ENCODE measurements around the gene TMEM259.
A peak's percentile ranks its signal among the peaks of the same experiment; 100 is the strongest.

The TMEM259 gene

DNA sequence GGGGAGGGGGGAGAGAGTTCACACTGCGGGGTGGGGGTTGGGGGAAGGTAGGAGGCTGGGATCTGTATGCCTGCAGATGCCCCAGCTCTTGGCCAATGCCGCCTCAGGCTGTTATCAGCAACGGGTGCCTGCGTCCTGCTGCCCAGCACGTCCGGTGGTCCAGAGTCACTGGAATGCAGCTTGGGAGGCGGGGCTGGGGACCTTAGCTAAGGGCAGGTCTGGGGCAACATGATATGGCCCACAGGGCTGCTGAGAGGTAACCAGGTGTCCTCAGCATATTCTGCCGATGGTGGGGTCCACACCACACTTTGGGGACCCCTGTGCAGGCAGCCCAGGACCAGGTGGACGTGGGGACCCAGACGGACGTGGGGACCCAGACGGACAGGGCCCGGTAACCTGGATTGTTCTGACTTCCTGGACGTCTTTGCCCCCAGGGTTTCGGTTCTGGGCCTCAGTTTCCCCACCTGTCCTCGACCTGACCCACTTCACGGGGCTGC is 45.4 kb upstream of the TMEM259 start:
- TF ChIP-seq, protein P1, sequence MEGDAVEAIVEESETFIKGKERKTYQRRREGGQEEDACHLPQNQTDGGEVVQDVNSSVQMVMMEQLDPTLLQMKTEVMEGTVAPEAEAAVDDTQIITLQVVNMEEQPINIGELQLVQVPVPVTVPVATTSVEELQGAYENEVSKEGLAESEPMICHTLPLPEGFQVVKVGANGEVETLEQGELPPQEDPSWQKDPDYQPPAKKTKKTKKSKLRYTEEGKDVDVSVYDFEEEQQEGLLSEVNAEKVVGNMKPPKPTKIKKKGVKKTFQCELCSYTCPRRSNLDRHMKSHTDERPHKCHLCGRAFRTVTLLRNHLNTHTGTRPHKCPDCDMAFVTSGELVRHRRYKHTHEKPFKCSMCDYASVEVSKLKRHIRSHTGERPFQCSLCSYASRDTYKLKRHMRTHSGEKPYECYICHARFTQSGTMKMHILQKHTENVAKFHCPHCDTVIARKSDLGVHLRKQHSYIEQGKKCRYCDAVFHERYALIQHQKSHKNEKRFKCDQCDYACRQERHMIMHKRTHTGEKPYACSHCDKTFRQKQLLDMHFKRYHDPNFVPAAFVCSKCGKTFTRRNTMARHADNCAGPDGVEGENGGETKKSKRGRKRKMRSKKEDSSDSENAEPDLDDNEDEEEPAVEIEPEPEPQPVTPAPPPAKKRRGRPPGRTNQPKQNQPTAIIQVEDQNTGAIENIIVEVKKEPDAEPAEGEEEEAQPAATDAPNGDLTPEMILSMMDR (IDR thresholded peaks at IDR 0.05) = no peak
- peak overlapping the region; percentile 69 for H3K4me3 ChIP-seq

DNA sequence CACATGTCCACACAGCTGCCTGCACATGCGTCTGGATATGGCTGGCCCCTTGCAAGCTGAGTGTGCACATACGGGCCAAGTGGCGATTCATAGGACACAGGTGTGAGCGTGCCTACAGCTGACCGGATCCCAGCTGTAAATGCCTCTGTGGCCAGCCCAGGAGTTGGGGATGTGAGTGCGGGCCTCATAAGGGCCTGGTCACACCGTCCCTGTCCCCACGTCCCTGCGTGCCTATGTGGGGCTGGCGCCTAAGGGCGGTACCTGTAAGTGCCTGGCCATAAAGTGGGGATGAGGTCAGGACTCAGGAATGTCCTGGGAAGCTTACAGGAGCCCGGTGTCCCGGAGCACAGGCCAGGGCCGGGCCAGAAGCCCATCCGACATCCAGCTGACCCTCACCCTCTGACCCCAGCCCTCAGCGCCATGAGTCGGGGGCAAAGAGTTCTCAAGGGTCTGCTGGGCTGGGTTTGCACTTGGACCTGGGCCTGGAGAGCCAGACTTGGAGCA is 44.7 kb upstream of the TMEM259 start:
- TF ChIP-seq, protein P1 (IDR thresholded peaks at IDR 0.05) = no peak
- no peak overlapping the region for H3K27ac ChIP-seq
- no peak for DNase-seq (ENCODE audit: low spot score)
- no peak overlapping the region for H3K4me3 ChIP-seq

More for the DNA sequence above, 45.4 kb upstream of the TMEM259 start:
- DNase-seq (ENCODE audit: low spot score) = no peak
- no peak overlapping the region for H3K27ac ChIP-seq

DNA sequence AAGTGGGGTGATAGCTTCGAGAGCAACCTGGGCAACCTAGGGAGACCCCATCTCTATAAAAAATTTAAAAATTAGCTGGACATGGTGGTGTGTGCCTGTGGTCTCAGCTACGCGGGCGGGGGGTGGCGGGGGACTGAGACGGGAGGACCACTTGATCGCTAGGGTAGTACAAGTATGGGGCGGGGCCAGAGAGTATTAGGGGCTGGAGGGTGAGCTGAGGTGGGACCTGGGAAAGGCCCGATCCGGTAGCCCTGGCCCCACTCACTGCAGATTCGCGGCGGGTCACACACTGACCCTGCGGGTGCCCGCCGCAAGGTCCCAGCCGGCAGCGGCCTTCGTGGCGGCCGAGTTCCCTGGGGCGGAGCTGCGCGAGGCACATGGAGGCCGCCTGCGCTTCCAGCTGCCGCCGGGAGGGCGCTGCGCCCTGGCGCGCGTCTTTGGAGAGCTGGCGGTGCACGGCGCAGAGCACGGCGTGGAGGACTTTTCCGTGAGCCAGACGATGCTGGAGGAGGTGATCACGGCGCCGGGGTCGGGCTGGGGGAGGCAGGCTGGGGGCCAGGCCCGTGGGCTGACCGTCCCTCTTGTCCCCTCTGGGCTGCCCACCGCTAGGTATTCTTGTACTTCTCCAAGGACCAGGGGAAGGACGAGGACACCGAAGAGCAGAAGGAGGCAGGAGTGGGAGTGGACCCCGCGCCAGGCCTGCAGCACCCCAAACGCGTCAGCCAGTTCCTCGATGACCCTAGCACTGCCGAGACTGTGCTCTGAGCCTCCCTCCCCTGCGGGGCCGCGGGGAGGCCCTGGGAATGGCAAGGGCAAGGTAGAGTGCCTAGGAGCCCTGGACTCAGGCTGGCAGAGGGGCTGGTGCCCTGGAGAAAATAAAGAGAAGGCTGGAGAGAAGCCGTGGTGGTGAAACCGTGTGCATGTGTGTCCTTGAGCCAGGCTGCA is 44.0 kb upstream of the TMEM259 start:
- peak overlapping the region; percentile 40 for H3K4me3 ChIP-seq
- H3K27ac ChIP-seq = no peak overlapping the region
- no peak for DNase-seq (ENCODE audit: low spot score)
- TF ChIP-seq, protein P1 (IDR thresholded peaks at IDR 0.05) = peak; percentile 83

GRCh38 chr19:1063909-1064660 is 43.2 kb upstream of the TMEM259 start:
- no peak overlapping the region for H3K4me3 ChIP-seq
- no peak overlapping the region for H3K27ac ChIP-seq
- DNase-seq (ENCODE audit: low spot score) = no peak
- TF ChIP-seq, protein P1 (IDR thresholded peaks at IDR 0.05) = no peak

GRCh38 chr19:1063030-1063908 is 42.3 kb upstream of the TMEM259 start:
- H3K4me3 ChIP-seq = no peak overlapping the region
- no peak for DNase-seq (ENCODE audit: low spot score)
- TF ChIP-seq, protein P1 (IDR thresholded peaks at IDR 0.05) = no peak
- no peak overlapping the region for H3K27ac ChIP-seq

DNA sequence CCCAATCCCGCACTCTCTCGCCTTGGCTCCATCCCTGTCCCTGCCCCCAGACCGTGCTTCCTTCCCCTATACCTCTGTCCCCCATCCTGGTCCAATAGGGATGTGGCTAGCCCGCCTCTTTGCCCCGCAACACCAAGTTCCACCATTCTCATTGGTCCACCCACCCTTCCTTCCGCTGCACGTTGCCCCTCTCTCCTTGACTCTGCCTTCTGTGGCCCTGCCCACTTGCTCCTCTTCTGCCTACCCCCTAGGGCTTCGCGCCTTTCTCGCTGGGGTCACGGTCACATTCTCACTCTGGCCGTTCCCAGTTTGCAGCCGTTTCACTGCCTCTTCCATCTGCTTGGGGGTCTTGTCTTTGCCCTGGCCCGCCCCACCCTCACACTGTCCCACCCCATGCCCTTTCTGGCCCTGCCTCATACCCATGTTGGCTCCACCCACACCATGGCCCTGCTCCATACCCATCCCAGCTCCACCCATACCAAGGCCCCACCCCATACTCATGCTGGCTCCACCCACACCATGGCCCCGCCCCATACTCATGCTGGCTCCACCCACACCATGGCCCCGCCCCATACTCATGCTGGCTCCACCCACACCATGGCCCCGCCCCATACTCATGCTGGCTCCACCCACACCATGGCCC is 41.6 kb upstream of the TMEM259 start:
- Histone ChIP-seq H3K27ac (no peak overlapping the region), H3K4me3 (no peak overlapping the region)
- TF ChIP-seq, protein P1 (IDR thresholded peaks at IDR 0.05) = no peak
- no peak for DNase-seq (ENCODE audit: low spot score)

All from coronary artery (tissue), 2 donors.